Measurements from ENCODE around the gene AKAP5. TPM values are rescaled to one million over a fixed set of nuclear protein-coding genes. Genes with fewer than 3 reads are reported as not detected.

The AKAP5 gene
- total RNA-seq, 6 experiments from 2014 or later, result 0.94 to 1.3 (median 1.2) TPM

- Mint-ChIP-seq H3K4me3 (no peak overlapping the region), H3K36me3 (ENCODE audit: low read depth) (peaks cover 11% of the 10 kb centered on the region), H3K27ac (no peak overlapping the region), H3K9me3 (no peaks in the 10 kb centered on the region), H3K4me1 (ENCODE audit: low read depth) (peaks cover 5% of the 10 kb centered on the region; the same call in 1 of the 2 replicates), H3K27me3 (ENCODE audit: insufficient read depth) (no peaks in the 10 kb centered on the region)
- DNase-seq, result no peak
- TF ChIP-seq, protein P1, sequence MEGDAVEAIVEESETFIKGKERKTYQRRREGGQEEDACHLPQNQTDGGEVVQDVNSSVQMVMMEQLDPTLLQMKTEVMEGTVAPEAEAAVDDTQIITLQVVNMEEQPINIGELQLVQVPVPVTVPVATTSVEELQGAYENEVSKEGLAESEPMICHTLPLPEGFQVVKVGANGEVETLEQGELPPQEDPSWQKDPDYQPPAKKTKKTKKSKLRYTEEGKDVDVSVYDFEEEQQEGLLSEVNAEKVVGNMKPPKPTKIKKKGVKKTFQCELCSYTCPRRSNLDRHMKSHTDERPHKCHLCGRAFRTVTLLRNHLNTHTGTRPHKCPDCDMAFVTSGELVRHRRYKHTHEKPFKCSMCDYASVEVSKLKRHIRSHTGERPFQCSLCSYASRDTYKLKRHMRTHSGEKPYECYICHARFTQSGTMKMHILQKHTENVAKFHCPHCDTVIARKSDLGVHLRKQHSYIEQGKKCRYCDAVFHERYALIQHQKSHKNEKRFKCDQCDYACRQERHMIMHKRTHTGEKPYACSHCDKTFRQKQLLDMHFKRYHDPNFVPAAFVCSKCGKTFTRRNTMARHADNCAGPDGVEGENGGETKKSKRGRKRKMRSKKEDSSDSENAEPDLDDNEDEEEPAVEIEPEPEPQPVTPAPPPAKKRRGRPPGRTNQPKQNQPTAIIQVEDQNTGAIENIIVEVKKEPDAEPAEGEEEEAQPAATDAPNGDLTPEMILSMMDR (IDR thresholded peaks at IDR 0.05), result no peak
These were observed 5.7 kb upstream of the AKAP5 start for GRCh38 chr14:64459405-64460136.

GRCh38 chr14:64461221-64461620 is 4.1 kb upstream of the AKAP5 start:
- Mint-ChIP-seq H3K27ac (no peak overlapping the region), H3K36me3 (ENCODE audit: low read depth) (peaks cover 8% of the 10 kb centered on the region; the same call in 1 of the 2 replicates), H3K9me3 (no peaks in the 10 kb centered on the region), H3K4me1 (ENCODE audit: low read depth) (peaks cover 16% of the 10 kb centered on the region), H3K27me3 (ENCODE audit: insufficient read depth) (no peaks in the 10 kb centered on the region), H3K4me3 (no peak overlapping the region)
- no peak for DNase-seq
- TF ChIP-seq, protein P1 (IDR thresholded peaks at IDR 0.05), result no peak

- H3K9me3 Mint-ChIP-seq, result no peaks in the 10 kb centered on the region
- no peak overlapping the region for H3K27ac Mint-ChIP-seq
- DNase-seq, result no peak
- peaks cover 3% of the 10 kb centered on the region; the same call in 1 of the 2 replicates for H3K36me3 Mint-ChIP-seq (ENCODE audit: low read depth)
- TF ChIP-seq, protein P1 (IDR thresholded peaks at IDR 0.05), result no peak
- no peaks in the 10 kb centered on the region for H3K27me3 Mint-ChIP-seq (ENCODE audit: insufficient read depth)
- H3K4me1 Mint-ChIP-seq (ENCODE audit: low read depth), result peaks cover 19% of the 10 kb centered on the region
- H3K4me3 Mint-ChIP-seq, result no peak overlapping the region
These were observed 2.1 kb upstream of the AKAP5 start for GRCh38 chr14:64463195-64463594.

GRCh38 chr14:64463873-64464272 is 1.4 kb upstream of the AKAP5 start:
- Mint-ChIP-seq H3K36me3 (ENCODE audit: low read depth) (peaks cover 3% of the 10 kb centered on the region; the same call in 1 of the 2 replicates), H3K27ac (no peak overlapping the region)

DNA sequence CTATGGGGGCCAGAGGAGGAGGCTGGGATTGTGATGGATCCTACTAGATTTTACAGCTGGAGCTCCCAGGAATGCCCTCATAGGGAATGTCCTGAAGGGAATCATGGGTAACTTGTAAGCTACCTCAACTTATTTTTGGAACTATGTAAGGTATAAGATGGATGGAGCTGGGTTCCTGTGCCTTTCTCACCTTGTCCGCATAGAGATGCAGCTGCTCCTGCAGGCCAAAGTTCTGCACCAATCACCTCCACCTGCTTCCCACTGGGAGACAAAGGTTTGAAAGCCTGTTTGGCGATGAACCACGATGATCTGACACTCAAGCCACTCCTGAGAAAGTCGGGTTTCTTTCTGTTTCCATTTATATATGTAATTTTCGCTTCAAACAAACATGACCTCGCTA is 648 bp upstream of the AKAP5 start:
- peaks cover 3% of the 10 kb centered on the region; the same call in 1 of the 2 replicates for H3K36me3 Mint-ChIP-seq (ENCODE audit: low read depth)
- no peaks in the 10 kb centered on the region for H3K9me3 Mint-ChIP-seq
- no peak for DNase-seq
- peak overlapping the region; percentile 90 for H3K4me3 Mint-ChIP-seq
- TF ChIP-seq, protein P1 (IDR thresholded peaks at IDR 0.05), result no peak
- peaks cover 19% of the 10 kb centered on the region for H3K4me1 Mint-ChIP-seq (ENCODE audit: low read depth)
- H3K27ac Mint-ChIP-seq, result peak overlapping the region; percentile 45; the same call in 1 of the 2 replicates
- H3K27me3 Mint-ChIP-seq (ENCODE audit: insufficient read depth), result no peaks in the 10 kb centered on the region

More at GRCh38 chr14:64463873-64464272, 1.4 kb upstream of the AKAP5 start:
- TF ChIP-seq, protein P1 (IDR thresholded peaks at IDR 0.05), result no peak
- Mint-ChIP-seq H3K4me1 (ENCODE audit: low read depth) (peaks cover 19% of the 10 kb centered on the region), H3K4me3 (no peak overlapping the region), H3K9me3 (no peaks in the 10 kb centered on the region), H3K27me3 (ENCODE audit: insufficient read depth) (no peaks in the 10 kb centered on the region)
- no peak for DNase-seq

Measured in HFFc6 (cell line).